HG03060 (cell line): ENCODE data around the gene MAMSTR.

Source experiments
- ATAC-seq: cut with Tn5 transposase; IDR thresholded peaks from one replicate; pipeline ENCODE4 v1.9.1; 2021; ENCODE audit warnings: low read depth, moderate number of reproducible peaks; ENCODE audit not compliant: unreplicated experiment

MAMSTR gene

DNA sequence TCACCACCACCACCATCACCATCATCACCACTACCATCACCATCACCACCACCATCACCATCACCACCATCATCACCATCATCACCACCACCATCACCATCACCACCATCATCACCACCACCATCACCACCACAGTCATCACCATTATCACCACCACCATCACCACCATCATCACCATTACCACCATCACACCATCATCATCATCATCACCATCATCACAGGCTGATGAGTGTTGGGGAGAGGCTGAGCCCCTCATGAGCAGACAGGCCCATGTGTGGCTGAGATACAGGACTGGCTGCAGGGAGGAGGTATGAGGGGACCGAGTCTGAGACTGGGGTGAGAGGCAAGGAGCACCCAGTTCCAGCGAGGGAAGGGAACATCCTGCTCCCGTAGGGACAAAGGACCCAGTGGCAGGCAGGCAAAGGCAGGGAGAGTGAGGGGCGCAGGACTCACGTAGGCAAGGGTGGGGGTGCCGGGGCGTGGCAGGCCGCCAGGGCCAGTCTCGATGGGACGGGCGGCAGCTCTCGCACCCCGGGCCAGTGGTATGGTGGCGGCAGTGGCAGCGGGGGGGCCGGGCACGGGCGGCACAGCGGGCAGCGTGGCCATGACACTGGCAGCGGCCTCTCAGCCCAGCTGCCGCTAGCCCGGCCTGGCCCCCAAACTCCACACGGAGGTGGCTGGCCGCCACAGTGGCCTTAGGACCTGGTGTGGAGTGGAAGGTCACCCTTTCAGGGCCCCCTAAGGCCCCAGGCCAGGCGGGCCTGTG, 49.4 kb downstream of the MAMSTR start:
- ATAC-seq = no peak

DNA sequence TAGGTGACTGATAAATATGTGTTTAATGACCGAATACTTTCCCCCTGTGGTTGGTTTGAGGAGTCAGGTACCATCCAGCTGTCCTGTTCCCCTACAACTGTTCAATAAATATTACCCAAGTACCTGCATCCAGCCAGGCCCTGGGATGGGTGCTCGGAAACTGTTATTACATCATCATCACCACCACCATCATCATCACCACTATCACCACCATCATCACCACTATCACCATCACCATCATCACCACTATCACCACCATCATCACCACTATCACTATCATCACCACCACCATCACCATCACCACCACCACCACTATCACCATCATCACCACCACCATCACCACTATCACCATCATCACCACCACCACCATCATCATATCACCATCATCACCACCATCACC, 50.8 kb downstream of the MAMSTR start:
- ATAC-seq = no peak

DNA sequence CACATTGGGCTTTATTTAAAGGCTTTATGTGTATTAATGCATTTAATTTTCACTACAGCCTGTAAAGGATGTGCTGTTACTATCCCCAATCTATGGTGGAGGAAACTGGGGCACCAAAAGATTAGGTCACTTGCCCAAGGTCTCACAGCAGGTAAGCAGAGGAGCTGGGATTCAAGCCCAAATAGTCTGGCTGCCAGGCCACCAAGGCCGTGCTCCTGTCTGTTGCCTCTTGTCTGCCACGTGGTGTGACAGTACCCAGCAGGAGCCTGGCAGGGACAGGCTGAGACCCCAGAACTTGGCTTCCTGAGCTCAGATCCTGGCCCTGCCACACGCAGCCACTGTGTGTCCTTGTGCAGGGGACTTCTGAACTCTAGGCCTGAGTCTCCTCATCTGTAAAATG, 51.2 kb downstream of the MAMSTR start:
- ATAC-seq = no peak

DNA sequence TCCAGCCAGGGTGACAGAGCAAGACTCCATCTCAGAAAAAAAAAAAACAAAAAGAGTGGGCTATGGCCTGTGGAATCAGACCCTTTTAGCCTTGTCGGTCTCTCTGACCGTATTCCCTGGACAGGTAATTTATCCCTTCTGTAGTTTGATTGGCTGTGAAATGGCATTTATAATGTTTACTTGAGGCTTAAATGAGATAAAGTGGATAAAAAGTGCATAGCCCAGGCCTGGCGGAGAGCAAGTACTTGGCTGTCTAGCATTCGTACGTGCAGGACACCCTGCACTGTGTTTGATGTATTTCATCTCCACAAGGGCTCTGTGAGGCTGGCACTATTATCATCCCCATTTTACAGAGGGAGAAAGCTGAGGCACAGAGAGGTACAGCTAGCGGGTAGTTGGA, 53.7 kb downstream of the MAMSTR start:
- ATAC-seq = no peak

DNA sequence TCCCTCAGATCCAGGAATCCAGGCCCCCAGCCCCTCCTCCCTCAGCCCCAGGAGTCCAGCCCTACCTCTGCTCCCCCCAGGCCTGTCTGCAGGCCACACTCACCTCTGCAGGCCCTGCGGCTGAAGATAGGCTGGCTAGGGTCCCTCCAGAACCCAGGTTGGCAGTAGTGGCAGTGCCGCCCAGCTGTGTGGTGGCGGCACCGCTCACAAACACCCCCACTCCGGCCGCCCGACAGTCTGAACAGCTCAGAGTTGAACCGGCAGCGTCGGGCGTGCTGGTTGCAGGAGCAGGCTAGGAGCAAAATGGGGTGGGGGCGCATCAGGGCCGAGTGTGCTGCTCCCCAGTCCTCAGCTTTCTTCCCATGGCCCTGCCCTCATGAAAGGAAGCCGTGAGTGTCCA, 55.0 kb downstream of the MAMSTR start:
- ATAC-seq = no peak

DNA sequence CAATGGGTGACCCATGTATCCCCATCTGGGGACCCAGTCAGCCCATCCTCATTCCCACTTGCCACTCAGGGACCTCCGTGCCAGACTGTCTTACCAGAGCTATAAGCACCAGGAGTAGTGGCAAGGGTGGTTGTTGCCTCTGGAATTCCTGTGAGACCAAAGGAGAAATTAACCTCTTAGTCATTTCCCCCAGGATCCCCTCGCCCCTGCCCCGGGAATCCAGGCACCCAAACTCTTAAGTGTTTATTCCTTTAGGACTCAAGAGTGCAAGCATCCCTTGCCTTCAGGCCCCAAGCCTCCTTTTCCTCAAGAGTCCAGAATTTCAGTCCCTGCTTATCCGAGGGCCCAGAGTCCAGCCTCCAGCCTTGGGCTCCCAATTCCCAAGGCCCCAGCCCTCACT, 55.9 kb downstream of the MAMSTR start:
- no peak for ATAC-seq
